NCI-H146 (cell line): ENCODE measurements around the gene ALDH7A1.
"Not testable (repeated sequence)": the region's sequence is repeated elsewhere in the genome, so short reads cannot be mapped to it uniquely, and the experiment has no call there.

Source experiments
- DNase-seq: peaks from one replicate; lab custom pipeline; 2025; lab: John Stamatoyannopoulos, UW

ALDH7A1 gene

DNA sequence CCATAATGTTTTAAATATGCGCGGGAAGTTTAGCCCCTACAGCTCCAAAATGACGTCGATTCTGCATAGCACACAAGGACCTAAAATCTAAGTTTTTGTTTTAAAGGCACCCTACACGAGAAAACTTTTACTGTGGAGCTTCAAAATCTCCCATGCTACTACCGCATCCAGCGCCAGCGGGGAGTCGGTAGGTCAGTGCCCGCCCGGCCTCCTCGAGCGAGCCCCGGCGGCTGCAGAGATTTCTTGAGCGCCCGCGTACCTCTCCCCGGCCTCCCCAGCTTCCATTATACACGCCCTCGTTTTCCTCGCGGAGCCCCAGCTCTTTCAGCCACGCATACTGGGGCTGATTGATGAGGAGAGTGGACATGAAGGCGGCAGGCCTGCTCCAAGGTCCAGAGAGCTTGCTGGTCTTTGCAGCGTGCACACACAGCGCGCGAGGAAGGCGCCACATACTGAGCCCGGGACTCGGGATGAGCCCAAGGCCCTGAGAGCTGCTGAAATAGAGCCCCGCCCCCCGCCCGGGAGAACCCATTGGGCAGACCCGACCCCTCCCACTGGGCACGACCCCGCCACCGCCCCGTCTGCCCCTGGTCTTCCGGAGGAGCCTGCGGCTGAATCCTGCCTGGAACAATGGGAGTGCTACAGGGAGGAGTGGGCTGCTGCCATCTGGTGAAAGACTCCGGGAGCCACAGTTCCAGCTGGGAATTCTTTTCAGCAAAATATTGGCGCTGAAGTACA is at the start of gene ALDH7A1:
Gene ALDH7A1, minus strand, starts transcription at position 472 of the 738 bp plus-strand sequence. Its CDS starts 21 bp downstream, at position 451.
- DNase-seq, result peak; percentile 27

GRCh38 chr5:126641387-126641786 is 46.4 kb upstream of the ALDH7A1 start:
- no peak for DNase-seq

- no peak for DNase-seq
Measured at GRCh38 chr5:126640866-126641265, 45.8 kb upstream of the ALDH7A1 start.

DNA sequence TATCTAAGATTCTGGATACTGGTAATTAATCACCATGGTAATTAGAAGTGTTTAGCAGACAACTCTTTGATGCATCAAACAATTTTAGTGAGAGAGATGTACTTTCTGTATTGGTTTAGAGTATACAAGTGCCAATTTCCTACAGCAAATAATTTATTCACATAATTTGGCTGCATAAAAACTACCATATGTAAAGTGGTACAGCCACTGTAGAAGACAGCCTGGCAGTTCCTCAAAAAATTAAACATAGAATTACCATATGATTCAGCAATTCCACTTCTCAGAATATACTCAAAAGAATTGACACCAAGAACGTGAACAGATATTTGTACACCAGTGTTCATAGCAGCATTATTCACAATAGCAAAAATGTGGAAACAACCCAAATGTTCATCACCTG is 41.9 kb upstream of the ALDH7A1 start:
- DNase-seq, result no peak

- no peak for DNase-seq
Measured at GRCh38 chr5:126635585-126635984, 40.6 kb upstream of the ALDH7A1 start.

DNA sequence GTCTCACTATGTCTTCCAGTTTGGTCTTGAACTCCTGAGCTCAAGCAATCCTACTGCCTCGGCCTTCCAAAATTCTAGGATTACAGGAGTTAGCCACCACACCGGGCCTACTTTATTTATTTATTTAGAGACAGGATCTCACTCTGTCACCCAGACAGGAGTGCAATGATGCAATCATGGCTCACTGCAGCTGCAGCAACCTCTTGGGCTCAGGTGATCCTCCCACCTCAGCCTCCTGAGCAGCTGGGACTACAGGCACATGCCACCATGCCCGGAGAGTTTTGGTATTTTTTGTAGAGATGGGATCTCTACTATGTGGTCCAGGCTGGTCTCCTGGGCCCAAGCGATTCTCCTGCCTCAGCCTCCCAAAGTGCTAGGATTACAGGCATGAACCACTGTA is 38.5 kb upstream of the ALDH7A1 start:
- no peak for DNase-seq

GRCh38 chr5:126631920-126632319 is 36.9 kb upstream of the ALDH7A1 start:
- DNase-seq, result no peak

DNA sequence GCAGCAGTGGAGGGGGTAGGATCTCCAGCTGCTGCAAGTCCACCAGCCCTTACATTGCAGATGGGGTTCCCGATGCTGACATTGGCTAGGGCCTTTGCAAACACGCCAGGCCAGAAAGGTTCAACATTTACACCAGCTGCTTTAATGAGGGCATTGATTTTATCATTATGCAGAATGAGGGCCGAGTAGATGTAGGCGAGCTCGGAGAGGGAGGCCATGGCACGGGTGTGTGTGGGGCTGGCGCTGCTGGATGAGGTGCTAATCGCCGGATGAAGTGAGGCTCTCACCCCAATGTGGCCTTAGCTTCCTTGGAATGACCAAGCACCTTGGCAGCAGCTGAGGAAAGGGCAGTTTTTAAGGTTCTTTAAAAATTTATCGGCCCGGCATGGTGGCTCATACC is 33.1 kb upstream of the ALDH7A1 start:
- DNase-seq, result peak; percentile 45

DNA sequence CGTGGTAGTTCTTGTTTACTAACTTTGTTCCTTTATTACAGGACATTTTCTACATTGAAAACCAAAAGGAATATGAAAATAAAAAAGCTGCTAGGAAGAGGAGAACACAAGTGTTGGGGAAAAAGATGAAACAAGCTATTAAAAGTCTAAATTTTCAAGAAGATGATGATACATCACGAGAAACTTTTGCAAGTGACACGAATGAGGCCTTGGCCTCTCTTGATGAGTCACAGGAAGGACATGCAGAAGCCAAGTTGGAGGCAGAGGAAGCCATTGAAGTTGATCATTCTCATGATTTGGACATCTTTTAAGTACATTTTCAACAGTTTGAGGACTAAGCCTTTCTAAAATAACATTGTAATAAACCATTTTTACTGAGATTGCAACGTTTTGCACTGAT is 29.5 kb upstream of the ALDH7A1 start:
- DNase-seq, result no peak

GRCh38 chr5:126619781-126620180 is 24.8 kb upstream of the ALDH7A1 start:
- DNase-seq, result no peak

- DNase-seq, result not testable (repeated sequence)
Measured at GRCh38 chr5:126617603-126618002, 22.6 kb upstream of the ALDH7A1 start.

- DNase-seq, result no peak
Measured at GRCh38 chr5:126615286-126615685, 20.3 kb upstream of the ALDH7A1 start.

DNA sequence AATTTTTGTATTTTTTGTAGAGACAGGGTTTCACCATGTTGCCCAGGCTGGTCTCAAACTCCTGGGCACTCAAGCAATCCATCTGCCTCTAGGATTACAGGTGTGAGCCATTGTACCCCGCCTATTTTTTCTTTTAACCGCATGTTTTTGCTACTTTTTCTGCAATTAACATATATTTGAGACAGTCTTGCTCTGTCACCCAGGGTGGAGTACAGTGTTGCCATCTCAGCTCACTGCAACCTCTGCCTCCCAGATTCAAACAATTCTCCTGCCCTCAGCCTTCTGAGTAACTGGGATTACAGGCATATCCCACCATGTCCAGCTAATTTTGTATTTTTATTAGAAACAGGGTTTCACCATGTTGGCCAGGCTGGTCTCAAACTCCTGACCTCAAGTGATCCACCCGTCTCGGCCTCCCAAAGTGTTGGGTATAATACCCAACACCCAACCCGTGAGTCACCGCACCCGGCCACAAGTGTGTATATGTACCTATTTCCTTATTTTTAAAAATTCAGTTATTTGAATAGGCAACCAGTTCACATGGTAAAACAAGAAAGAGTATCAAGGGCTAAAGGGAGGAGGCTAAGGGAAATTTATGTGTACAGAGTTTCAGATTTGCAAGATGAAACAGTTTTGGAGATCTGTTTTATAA is 19.0 kb upstream of the ALDH7A1 start:
- no peak for DNase-seq

GRCh38 chr5:126610616-126611015 is 15.6 kb upstream of the ALDH7A1 start:
- DNase-seq, result no peak

DNA sequence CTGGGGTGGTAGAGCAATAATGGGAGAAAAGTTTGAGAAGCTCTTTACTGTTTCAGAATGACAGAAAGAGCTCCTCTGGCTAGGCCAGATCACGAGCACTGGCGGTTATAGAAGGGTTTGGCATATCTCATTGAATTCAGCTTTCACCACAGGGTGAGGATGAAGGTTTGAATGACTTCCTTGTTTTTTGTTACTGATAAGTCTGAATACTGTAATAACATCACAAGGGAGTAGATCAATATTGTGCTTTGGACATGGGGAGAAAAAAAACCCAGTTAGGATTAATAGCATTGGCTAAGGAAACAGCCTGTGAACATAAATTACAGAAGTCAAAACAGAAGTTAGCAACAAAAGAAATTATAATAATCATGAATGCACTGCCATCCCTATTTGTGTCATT is 15.1 kb upstream of the ALDH7A1 start:
- no peak for DNase-seq

GRCh38 chr5:126605525-126605924 is 10.5 kb upstream of the ALDH7A1 start:
- no peak for DNase-seq

DNA sequence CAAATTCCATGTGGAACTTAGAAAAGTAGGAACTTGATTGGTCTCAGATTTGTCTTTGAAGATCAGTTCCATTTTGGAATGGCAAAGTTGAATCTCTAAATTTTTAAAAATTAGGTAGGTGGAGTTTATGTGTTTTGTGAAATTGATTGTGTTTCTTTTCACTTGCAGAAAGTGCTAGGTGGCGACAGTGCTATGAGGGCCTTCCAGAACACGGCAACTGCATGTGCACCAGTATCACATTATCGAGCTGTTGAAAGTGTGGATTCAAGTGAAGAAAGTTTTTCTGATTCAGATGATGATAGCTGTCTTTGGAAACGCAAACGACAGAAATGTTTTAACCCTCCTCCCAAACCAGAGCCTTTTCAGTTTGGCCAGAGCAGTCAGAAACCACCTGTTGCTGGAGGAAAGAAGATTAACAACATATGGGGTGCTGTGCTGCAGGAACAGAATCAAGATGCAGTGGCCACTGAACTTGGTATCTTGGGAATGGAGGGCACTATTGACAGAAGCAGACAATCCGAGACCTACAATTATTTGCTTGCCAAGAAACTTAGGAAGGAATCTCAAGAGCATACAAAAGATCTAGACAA is 8.5 kb upstream of the ALDH7A1 start:
- no peak for DNase-seq

- DNase-seq, result peak; percentile 57
Measured at GRCh38 chr5:126600631-126601511, 5.9 kb upstream of the ALDH7A1 start, which contains the start of gene PHAX. Gene PHAX (plus strand): TSS chr5:126600947. CDS start chr5:126600963, 16 bp downstream.

GRCh38 chr5:126599971-126600630 is 5.1 kb upstream of the ALDH7A1 start:
- not testable (repeated sequence) for DNase-seq

GRCh38 chr5:126599499-126599898 is 4.5 kb upstream of the ALDH7A1 start:
- no peak for DNase-seq

- no peak for DNase-seq
Measured at GRCh38 chr5:126597156-126597555, 2.1 kb upstream of the ALDH7A1 start.
